ENCODE data around the gene MATR3.

MATR3 gene

GRCh38 chr5:139360384-139360783 lies 66.8 kb downstream of the MATR3 start:
- no peak for DNase-seq

GRCh38 chr5:139361835-139362429 lies 68.4 kb downstream of the MATR3 start:
- no peak for DNase-seq

DNA sequence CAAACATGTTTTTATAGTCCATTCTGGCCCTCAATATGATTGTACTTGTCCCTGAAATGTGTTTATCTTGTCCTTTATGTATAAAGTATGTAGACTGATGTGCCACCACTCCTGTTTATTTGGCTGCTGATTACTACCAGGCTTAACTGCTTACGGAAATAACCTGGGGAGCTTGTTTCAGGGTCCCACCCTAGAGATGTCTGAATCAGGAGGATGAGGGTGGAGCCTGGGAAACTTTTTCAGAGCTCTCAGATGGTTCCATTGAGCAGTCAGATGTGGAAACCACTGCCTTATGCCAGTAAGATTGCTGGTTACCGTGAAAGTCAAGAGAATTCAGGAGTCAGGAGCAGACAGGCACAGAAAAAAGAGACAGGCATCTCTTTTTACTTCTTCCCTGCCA lies 70.4 kb downstream of the MATR3 start:
- DNase-seq: no peak

DNA sequence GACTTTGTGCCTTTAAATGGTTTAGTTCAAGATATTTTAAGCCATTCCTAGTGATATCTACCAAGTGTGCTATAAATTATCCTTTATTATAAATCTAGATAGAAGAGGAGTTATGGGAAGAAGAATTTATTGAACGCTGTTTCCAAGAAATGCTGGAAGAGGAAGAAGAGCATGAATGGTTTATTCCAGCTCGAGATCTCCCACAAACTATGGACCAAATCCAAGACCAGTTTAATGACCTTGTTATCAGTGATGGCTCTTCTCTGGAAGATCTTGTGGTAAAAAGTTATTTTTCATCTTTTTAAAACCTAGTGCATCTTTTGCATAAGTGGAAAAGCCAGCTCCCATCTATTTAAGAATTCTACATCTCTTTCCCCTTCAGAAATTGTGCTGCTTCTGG lies 70.9 kb downstream of the MATR3 start:
- DNase-seq: no peak

- no peak for DNase-seq
These were observed 75.1 kb downstream of the MATR3 start for GRCh38 chr5:139368613-139369012.

GRCh38 chr5:139369181-139369580 lies 75.6 kb downstream of the MATR3 start:
- DNase-seq: no peak

- DNase-seq: no peak
These were observed 78.2 kb downstream of the MATR3 start for GRCh38 chr5:139371482-139372435.

GRCh38 chr5:139374909-139375308 lies 81.4 kb downstream of the MATR3 start:
- no peak for DNase-seq

DNA sequence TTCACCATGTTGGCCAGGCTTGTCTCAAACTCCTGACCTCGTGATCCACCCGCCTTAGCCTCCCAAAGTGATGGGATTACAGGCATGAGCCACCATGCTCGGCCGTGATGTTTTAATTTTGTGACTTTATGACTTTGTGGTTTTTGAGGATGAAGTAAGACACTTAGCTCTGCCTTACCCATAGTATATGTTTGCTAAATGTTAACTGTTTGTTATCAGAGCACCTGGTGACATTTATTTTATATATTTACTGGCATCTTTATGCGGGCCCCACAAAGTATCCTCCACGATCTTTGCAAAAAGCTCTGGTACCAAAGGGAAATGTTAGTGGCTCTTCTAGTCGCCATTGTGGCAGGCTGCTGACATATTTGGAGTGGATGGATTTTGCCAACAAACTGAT lies 82.8 kb downstream of the MATR3 start:
- no peak for DNase-seq

DNA sequence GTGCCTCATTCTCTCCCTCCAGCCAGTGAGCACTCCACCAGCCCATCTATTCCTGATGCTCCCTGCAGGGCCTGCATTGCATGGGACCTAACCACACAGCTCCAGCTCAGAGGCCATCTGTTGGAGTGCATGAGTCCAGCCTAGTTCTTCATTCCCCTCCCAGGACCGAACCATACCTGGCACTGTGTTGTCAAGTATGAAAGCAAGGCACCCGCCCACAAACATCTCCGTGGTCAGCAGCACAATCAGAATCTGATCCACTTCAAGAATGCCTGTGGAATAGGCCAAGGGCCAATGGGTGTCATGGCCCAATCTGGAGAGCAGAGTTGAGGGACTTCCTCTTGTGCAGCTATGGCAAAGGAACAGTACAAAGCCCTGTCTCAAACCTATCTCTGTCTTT lies 83.7 kb downstream of the MATR3 start:
- no peak for DNase-seq

DNA sequence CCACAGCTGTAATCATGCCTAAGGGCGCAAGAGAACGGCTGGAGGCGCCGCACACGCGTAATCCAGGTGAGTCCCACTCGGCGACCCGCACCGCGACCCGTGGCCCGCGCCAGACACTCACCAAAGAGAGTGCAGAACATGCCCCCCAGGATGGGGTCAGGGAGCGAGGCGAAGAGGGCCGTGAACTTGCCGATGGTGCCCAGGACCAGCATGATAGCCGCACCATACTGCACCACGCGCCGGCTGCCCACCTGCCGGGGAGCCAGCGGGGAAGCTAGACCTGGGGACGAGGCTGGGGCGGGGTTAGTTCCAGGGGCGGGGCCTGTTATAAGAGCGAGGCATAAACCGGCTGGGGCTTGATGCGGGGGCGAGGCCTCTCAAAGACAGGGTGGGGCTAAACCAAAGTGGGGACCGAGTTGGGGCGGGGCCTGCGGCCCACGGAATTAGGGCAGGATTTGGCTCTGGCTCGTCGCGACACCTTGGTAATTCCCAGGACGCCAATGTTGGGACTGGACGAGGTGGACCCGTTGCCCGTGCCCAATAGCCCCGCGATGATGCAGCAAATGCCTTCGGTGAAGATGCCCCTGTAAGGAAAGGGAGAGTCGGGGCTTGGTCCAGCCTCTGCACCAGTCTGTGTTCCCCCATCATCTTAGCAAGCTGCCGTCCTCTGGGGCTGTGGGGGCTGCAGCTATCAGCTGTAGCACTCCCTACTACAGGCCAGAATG lies 84.7 kb downstream of the MATR3 start:
- no peak for DNase-seq

- no peak for DNase-seq
These were observed 85.4 kb downstream of the MATR3 start for GRCh38 chr5:139378941-139379361.

DNA sequence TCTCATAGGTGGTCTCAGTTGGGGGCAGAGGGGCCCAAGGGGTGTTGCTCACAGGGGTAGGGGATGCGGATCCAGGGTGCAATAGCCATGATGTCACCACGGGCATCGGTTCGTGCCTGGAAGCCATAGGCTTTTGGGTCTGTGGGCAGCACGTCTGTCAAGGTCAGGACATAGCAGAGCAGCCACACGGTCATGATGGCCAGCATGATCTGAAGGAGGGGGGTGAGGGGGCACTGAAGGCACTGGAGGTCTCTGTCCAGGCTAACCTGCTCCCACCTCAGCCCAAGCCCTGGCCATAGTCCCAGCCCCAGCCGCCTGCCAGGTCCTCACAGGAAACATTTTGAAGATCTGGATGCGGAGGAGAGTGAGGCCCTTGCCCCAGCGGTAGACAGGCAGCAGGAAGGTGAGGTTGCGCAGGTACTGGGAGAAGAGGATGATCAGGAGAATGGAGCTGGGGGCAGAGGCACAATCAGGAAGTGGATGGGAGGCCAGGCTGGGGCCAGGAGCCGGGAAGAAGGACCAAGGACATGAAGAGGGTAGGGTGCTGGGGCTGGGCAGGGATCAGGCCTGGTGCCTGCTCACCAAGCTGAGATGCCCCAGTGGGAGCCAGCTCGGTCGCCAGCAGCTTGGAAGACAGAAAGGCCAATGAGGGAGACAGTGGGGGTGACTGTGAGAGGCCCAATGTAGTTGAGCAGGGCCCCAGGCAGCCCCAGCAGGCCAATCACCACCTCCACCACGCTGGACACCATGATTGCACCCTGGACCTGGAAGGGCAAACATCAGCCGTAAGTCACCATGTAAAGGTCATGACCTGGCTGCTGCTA lies 86.3 kb downstream of the MATR3 start:
- DNase-seq: no peak
